Measurements from ENCODE around the gene DPP6.

The DPP6 gene

DNA sequence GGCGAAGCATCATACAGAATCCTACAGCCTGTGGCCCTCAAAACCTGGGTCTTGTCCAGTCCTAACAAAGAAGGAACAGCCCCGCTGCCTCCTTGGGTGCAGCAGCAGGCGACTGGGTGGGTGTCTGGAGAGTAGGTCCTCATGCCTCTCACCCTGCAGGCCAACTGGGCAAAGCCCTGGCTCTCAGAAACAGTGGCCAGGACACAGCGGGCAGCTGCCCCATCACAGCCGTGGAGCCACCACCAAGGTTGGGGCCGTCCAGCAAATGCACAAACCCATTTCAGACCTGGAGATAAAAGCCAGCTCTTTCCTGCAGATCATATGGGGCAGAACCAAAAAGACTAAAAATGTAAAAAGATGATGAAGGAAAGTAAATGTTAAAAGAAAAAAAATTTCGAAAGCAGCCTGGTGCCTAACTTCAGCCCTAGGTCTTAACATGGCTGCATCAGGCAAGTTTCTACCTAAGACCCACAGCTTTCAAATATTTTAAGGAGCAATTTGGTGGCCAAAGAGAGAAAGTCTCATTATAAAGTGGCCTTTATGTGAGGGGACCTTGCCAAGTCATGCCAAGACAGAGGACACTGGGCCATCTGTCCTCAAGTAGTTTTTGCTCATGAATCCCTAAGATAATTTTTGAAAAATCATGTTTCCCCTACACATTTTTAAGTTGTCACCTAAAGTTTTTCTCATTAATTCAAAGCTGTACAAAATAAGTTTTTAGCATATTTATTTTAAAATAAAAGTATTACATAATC is 808.6 kb downstream of the DPP6 start:
- no peak for TF ChIP-seq CTCF (IDR thresholded peaks at IDR 0.05; ENCODE audit: low read depth, low read length)
- no peak for DNase-seq (ENCODE audit: extremely low read depth, low read depth)

DNA sequence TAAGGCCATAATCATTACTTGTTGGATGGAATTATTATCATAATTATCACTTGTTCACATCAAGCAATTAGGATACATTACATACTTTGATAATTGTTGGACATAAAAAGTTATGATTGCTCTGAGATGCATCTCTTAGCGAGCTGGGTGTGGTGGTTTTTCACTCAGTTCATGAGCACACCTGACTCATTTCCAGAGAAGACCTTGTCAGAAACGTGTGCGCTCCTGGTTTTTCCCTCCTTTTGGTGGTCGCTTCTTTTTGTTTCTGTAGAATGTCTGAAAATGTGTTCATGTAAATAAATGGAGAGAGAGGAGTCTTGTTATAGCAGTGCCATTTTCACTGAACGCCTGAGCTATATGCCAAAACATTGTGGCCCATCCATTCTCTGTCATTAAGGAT is 809.4 kb downstream of the DPP6 start:
- no peak for TF ChIP-seq CTCF (IDR thresholded peaks at IDR 0.05; ENCODE audit: low read depth, low read length)

GRCh38 chr7:154862153-154862791 is 810.1 kb downstream of the DPP6 start:
- no peak for TF ChIP-seq CTCF (IDR thresholded peaks at IDR 0.05; ENCODE audit: low read depth, low read length)
- no peak for DNase-seq (ENCODE audit: extremely low read depth, low read depth)

More for the DNA sequence above, 809.4 kb downstream of the DPP6 start:
- DNase-seq (ENCODE audit: extremely low read depth, low read depth): no peak

- no peak for DNase-seq (ENCODE audit: extremely low read depth, low read depth)
- no peak for TF ChIP-seq CTCF (IDR thresholded peaks at IDR 0.05; ENCODE audit: low read depth, low read length)
These were observed 811.7 kb downstream of the DPP6 start for GRCh38 chr7:154863766-154864522.

- no peak for TF ChIP-seq CTCF (IDR thresholded peaks at IDR 0.05; ENCODE audit: low read depth, low read length)
- DNase-seq (ENCODE audit: extremely low read depth, low read depth): no peak
These were observed 812.3 kb downstream of the DPP6 start for GRCh38 chr7:154864523-154864891.

DNA sequence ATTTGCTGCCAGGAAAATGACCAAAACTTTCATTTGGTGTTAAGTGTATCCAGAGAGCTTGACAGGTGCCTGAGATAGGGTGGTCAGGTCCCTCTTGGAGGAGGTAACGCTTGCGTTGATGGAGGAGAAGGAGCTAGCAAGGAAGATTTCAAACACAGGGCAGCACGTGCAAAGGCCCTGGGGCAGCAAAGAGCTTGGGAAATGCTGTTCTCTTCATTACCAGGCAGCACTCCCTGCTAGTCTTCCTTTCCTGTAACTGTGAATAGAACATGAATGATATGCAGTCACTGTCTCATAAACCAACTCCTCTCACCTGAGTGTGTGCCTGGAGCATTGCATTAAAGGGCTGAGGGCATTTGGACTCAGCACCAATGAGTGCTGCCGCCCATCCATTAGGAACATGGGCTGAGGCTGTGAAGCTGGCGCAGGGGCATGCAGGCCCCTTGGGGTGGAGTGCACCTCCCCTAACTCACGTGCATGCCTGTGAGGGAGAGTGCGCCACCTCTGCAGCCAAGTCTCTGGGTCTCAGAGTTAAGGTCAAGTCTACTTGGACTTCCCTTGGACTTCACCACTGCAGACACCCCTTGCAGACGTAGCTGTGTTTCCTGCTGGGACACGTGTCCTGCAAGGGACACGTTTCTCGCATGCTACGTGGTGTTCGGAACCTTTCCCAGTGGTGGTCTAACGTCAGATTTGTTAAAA is 813.9 kb downstream of the DPP6 start:
- TF ChIP-seq CTCF (IDR thresholded peaks at IDR 0.05; ENCODE audit: low read depth, low read length): no peak
- DNase-seq (ENCODE audit: extremely low read depth, low read depth): no peak
